ENCODE data around the gene NPIPB4.
A peak's percentile ranks its signal among the peaks of the same experiment; 100 is the strongest.
"Not testable (repeated sequence)": the region's sequence is repeated elsewhere in the genome, so short reads cannot be mapped to it uniquely, and the experiment has no call there.

NPIPB4 gene
- total RNA-seq, result 7.9 to 9.4 reads per million in 2 donors

- not testable (repeated sequence) for DNase-seq
These were observed at the start of gene NPIPB4 for GRCh38 chr16:21857656-21858055. NPIPB4 (minus strand) TSS chr16:21857756; CDS start chr16:21857378, 378 bp downstream.

GRCh38 chr16:21898998-21899397 lies 41.4 kb upstream of the NPIPB4 start:
- not testable (repeated sequence) for DNase-seq

- DNase-seq, result peak in 1 of 5 experiments; percentile 66
These were observed 24.4 kb upstream of the NPIPB4 start for GRCh38 chr16:21881988-21882387.

- peak in 1 of 5 experiments; percentile 18 for DNase-seq
These were observed 20.4 kb downstream of the NPIPB4 start for GRCh38 chr16:21837186-21837585.

- DNase-seq, result peak in 2 of 5 experiments; percentile 30 to 51
These were observed 21.2 kb downstream of the NPIPB4 start for GRCh38 chr16:21836334-21836733.

GRCh38 chr16:21835747-21836146 lies 21.8 kb downstream of the NPIPB4 start:
- peak in 1 of 5 experiments; percentile 36 for DNase-seq

GRCh38 chr16:21834211-21834610 lies 23.3 kb downstream of the NPIPB4 start:
- DNase-seq, result peak in 1 of 5 experiments; percentile 21

- DNase-seq, result peak in 1 of 5 experiments; percentile 63
These were observed 27.6 kb downstream of the NPIPB4 start for GRCh38 chr16:21829929-21830328.

GRCh38 chr16:21826067-21826706 lies 31.4 kb downstream of the NPIPB4 start:
- DNase-seq, result not testable (repeated sequence)

GRCh38 chr16:21825526-21825925 lies 32.0 kb downstream of the NPIPB4 start:
- DNase-seq, result not testable (repeated sequence)

GRCh38 chr16:21823258-21823657 lies 34.3 kb downstream of the NPIPB4 start:
- DNase-seq, result not testable (repeated sequence)

- DNase-seq, result not testable (repeated sequence)
These were observed 36.6 kb downstream of the NPIPB4 start for GRCh38 chr16:21820908-21821465.

GRCh38 chr16:21820028-21820907 lies 37.3 kb downstream of the NPIPB4 start:
- peak; percentile 21 to 84 (median 51) for DNase-seq

- DNase-seq, result not testable (repeated sequence)
These were observed 37.9 kb downstream of the NPIPB4 start for GRCh38 chr16:21819617-21820016.

- not testable (repeated sequence) for DNase-seq
These were observed 40.5 kb downstream of the NPIPB4 start for GRCh38 chr16:21817012-21817411.

GRCh38 chr16:21815694-21816093 lies 41.9 kb downstream of the NPIPB4 start:
- not testable (repeated sequence) for DNase-seq

GRCh38 chr16:21802375-21802663 lies 55.2 kb downstream of the NPIPB4 start:
- not testable (repeated sequence) for DNase-seq

- DNase-seq, result peak in 1 of 5 experiments; percentile 25
These were observed 55.8 kb downstream of the NPIPB4 start for GRCh38 chr16:21801538-21802374.

GRCh38 chr16:21798601-21799000 lies 59.0 kb downstream of the NPIPB4 start:
- not testable (repeated sequence) for DNase-seq

- DNase-seq, result not testable (repeated sequence)
These were observed 64.2 kb downstream of the NPIPB4 start for GRCh38 chr16:21793310-21793709.

GRCh38 chr16:21790506-21790905 lies 67.0 kb downstream of the NPIPB4 start:
- DNase-seq, result not testable (repeated sequence)

Measured in T-helper 2 cell (primary cell).